Ramos (cell line): ENCODE results near the gene ZNF224.
"Not testable (repeated sequence)": the region's sequence is repeated elsewhere in the genome, so short reads cannot be mapped to it uniquely, and the experiment has no call there.

Experiments used
- in situ Hi-C: fragments of 300-500 bp; cut with MboI; formaldehyde crosslinking; loops from one replicate; pipeline ENCODE4 v1.14.3; 2022; ENCODE audit warnings: low sequenced_read_pairs; ENCODE audit not compliant: unreplicated experiment

Gene ZNF224

DNA sequence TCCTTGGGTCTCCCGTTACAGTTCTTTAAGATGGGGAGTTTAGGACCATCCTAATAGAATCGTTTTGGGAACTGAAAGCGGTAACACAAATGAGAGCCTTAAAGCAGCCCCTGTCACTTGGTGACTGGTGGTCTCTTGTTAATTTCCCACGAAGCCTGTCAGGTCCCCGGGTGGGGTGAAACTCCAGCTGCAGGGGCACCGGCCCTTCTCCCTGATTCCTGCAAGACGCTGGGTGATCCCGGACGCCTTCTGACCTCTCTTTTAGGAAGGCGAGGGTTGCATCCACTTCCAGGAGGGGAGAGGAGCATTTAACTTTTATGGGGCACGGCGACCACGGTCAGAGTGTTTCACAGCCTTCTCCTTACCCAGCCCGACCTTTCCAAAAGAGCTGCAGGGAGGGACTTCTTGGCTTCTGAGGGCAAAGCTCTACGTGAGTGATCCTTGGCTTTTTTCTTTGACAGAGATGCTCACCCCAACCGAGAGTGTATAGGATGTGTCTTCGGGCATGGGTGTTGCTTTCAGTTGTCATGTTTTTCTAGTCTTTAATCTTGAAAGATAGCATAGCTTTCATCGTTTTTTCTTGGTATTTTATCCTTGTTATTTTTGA is 19.7 kb downstream of the ZNF224 start:
- in situ Hi-C loops = no loop called here

DNA sequence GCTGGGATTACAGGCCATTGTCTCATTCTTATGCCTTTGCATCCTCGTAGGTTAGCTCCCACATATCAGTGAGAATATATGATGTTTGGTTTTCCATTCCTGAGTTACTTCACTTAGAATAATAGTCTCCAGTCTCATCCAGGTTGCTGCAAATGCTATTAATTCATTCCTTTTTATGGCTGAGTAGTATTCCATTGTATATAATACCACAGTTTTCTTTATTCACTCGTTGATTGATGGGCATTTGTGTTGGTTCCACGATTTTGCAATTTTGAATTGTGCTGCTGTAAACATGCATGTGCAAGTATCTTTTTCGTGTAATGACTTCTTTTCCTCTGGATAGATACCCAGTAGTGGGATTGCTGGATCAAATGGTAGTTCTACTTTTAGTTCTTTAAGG is 27.0 kb downstream of the ZNF224 start:
- in situ Hi-C loops = not testable (repeated sequence)

DNA sequence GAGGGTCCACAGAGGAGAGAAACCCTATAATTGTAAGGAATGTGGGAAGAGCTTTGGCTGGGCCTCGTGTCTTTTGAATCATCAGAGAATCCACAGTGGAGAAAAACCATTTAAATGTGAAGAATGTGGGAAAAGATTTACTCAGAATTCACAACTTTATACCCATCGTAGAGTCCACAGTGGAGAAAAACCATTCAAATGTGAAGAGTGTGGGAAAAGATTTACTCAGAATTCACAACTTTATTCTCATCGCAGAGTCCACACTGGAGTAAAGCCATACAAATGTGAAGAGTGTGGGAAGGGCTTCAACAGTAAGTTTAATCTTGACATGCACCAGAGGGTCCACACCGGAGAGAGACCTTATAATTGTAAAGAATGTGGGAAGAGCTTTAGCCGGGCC is 37.8 kb downstream of the ZNF224 start:
- in situ Hi-C loops = no loop called here

DNA sequence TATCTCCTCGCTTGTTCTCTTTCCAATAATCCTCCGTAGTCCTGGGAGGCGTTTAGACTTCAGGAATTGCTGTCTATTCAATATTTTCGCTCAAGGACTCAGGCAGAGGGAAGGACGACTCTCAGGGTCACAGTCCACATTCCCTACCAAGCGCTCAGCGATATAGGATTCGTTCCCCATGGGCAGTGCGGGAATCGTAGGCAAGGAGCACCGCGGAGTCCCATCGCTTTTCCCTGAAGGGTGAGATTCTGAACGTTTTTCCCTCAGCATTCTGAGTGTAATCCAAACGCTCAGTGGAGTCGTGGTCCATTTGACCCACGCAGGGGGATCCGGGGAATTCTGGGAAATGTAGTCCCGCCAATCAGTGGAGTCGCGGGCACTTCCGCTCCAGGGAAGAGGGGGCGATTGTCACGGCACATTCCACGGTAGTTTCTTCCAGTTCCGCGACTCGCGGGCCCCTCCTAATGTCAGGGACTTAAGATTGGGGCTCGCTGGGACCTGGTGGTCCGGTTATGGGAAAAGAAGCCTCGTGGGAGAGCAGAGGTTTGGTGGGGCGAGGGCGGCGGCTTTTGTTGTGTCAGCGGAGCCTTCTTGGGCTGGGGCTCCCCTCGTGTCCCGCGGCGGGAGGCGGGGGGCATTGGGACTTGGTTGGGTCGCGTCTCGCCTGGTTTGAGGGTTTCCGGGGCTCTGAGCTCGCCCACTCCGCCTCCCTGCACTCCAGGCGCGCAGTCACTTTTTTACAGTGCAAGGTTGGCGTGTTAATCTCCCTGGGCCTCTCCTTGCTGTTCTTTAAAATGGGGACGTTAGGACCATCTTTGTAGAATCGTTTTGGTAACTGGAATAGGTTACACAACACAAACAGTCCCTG is 47.3 kb downstream of the ZNF224 start, which contains the start of gene ZNF234:
TSS of gene ZNF234 (plus strand) at position 364 of the 868 bp plus-strand sequence. CDS start 3,079 bp downstream, outside the sequence.
- in situ Hi-C loops = no loop called here

DNA sequence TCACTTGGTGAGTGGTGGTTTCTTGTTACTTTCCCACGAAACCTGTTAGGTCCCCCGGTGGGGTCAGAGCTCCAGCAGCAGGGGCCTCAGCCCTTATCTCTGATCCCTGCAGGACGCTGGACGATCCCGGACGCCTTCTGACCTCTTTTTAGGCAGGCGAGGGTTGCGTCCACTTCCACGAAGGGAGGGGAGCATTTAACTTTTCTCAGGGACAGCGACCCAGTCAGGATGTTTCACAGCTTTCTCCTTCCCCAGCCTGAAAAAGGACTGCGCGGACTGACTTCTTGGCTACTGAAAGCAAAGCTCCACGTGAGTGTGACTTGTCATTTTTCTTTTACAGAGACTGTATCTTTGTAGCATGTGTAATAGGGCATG is 47.9 kb downstream of the ZNF224 start:
- in situ Hi-C loops = no loop called here

DNA sequence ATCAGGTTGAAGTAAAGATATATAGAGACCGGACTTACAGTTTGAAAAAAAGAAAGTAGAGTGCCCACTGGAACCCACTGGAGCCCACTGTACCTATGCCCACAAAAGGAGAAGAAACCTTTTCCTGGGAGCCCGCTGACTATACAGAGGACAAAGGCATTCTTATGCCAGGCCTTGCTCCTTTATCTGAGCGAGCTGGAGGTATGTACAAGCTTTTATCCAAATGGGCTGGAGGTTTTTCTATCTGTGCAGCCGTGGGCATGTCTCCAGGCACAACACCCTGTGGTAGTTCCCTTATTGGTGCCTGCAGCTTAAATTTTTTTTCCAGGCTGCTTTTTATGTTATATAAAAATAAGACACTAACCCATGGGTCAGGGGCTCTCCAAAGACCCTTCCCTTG is 55.6 kb downstream of the ZNF224 start:
- in situ Hi-C loops = no loop called here

DNA sequence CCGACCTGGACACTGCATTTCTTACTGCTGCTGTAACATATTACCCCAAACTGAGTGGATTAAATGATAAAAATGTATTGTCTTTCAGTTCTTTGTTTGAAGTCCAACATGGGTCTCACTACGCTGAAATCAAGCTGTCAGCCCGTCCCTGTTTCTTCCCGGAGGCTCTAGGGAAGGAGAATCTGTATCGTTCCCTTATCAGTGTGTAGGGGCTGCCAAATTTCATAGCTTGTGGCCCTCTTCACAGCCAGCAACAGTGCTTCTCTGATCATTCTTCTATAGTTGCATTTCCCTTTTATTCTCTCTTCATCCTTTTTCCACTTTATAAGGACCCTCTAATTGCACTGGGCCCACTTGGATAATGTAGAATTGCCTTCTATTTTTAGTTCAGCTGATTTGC is 57.3 kb downstream of the ZNF224 start:
- in situ Hi-C loops = no loop called here

DNA sequence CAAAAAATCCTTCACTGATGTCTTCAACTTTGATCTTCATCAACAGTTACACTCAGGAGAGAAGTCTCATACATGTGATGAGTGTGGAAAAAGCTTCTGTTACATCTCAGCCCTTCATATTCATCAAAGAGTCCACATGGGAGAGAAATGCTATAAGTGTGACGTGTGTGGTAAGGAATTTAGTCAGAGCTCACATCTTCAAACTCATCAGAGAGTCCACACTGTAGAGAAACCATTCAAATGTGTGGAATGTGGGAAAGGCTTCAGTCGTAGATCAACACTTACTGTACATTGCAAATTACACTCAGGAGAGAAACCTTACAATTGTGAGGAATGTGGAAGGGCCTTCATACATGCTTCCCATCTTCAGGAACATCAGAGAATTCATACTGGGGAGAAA is 62.3 kb downstream of the ZNF224 start:
- in situ Hi-C loops = no loop called here
